ENCODE results near the gene CCDC191.
A peak's percentile ranks its signal among the peaks of the same experiment; 100 is the strongest.

Gene CCDC191

GRCh38 chr3:114056130-114057010 lies at the start of gene CCDC191, which contains the start of gene QTRT2:
CCDC191 (minus strand) TSS chr3:114056526; CDS start chr3:114056466, 60 bp downstream.
QTRT2 (plus strand) TSS chr3:114056737; CDS start chr3:114065258, 8,521 bp downstream.
- DNase-seq: peak; percentile 100

- no peak for DNase-seq
These were observed 48.1 kb upstream of the CCDC191 start for GRCh38 chr3:114104414-114104813.

DNA sequence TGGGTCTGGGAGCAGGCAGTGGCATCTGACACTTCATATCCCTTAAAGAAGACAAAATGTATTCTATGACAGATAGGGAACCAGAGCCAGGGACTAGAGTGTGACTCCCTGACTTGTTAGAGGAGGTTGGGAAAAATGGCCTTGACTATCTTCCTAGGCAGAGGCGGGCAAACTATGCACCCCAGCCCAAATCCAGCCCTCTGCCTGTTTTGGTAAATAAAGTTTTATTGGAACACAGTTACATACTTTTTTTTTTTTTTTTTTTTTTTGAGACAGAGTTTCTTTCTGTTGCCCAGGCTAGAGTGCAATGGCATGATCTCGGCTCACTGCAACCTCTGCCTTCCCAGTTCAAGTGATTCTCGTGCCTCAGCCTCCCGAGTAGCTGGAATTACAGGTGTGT lies 47.5 kb upstream of the CCDC191 start:
- no peak for DNase-seq

DNA sequence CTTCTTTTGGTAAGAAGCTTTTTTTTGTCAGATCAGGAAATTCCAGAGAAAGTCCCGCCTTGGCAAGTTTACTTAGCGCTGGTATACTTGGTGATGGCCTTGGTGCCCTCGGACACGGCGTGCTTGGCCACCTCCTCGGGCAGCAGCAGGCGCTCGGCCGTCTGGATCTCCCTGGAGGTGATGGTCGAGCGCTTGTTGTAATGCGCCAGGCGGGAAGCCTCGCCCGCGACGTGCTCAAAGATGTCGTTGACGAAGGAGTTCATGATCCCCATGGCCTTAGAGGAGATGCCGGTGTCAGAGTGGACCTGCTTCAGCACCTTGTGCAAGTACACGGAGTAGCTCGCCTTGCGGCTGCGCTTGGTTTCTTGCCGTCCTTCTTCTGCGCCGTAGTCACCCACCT lies 46.9 kb upstream of the CCDC191 start:
- DNase-seq: no peak

- no peak for DNase-seq
These were observed 44.8 kb upstream of the CCDC191 start for GRCh38 chr3:114101101-114101500.

DNA sequence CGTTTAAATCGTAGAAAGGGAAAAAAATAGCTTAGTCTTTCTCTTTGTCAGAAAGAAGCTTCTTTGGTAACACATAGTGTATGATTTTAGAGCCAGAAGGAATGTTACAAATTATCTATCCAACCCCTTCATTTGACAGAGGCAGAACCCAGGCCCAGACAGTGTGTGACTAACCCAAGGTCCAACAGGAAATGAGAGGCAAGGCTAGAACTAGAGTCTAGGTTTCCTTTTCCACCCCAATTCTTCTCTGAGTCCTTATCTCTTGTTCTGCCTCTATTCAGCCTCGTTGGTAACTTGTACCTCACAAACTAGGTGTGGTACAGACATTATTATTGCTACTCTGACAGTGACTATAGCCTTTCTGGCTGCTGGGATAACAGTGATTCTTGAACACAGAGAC lies 39.5 kb upstream of the CCDC191 start:
- DNase-seq: no peak

DNA sequence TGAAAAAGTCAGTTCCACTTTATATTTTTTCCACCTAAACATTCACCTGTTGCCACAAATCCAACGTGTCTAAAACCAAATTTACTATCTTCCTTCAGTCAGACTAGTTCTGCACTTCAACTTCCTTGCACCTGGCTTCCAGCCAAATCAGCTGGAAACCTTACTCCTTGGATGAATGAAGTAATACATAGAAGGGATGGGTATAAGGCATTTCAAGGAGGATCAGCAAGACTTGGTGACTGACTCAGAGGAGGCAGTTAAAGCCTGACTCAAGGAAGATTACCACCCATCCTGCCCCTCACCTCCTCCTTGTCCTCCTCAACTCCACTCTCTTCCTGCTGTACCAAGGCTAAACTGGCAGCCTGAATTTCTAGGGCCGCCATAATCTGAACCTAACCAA lies 37.3 kb upstream of the CCDC191 start:
- no peak for DNase-seq

DNA sequence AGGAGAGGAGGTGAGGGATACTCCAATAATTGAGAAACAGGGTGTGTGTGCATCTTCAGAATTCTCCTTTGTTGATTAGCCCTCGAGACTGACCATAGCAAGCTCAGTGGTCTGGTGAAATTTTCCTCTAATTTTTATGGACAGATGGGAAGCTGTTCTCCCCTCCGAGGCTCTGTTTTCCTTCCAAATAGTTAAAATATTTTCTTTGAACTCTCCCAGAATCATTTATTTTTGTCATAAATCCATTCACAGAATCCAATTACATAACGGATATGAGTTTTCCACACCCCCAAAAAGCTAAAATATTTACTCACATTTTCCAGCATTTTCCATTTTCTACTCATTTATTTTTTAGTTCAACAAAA lies 36.7 kb upstream of the CCDC191 start:
- DNase-seq: no peak

DNA sequence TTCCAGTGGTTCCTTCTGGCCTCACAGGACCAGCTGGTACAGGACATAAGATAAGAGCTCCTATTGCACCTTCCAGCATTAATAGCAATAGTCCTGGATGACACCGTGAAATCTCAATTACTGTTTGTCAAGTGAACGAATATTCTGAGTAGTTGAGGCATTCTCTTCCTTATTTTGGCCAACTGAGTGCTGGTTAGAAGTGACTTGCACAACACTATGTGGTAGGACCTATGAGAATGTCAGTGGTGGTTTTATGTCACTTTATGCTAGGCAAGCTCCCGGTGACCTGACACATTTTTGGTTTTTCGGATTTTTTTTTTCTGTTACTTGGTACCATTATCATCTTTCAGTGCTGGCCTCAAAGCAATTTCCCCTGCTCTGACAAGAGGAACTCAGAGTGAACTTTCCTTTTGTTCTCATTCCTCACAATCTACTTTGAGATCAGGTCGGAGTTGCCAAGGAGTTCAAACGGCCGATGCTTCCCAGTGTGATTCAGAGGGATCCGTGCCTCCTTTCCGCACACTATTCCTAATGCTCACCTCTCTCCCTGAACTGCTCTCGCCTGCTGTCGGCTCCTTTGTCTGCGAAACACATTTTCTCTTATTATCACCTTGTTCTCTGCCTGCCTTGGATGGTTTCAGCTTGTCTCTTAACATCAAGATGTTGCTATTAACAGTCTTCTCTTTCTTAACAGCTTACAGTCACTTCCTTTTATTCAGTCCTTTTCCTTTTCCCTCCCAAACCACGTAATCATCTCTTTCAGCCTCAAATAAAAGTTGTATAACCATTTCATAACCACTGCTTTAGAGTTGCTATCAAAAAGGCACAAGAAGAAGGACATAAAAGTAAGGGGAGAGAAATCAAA lies 36.1 kb upstream of the CCDC191 start:
- DNase-seq: no peak

GRCh38 chr3:114089675-114090074 lies 33.3 kb upstream of the CCDC191 start:
- DNase-seq: no peak

DNA sequence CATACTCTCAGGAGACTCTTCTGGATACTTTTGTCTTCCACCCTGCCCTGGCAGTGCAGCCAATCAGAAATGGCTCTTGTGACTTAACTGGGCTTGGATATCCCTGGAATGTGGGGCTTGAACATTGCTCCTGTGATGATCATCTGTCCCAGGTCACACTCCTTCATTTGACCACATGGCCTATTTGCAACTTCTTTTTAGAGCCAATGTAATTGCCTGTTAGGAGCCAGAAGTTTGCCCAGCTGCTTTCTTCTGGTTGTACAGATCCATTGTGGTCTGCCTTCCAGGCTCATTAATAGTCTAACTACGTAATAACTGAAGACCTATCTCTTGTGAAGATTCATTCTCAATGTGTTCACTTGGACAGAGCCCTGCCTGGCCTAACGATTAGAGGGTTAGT lies 30.0 kb upstream of the CCDC191 start:
- DNase-seq: no peak

GRCh38 chr3:114083112-114083511 lies 26.8 kb upstream of the CCDC191 start:
- DNase-seq: no peak

DNA sequence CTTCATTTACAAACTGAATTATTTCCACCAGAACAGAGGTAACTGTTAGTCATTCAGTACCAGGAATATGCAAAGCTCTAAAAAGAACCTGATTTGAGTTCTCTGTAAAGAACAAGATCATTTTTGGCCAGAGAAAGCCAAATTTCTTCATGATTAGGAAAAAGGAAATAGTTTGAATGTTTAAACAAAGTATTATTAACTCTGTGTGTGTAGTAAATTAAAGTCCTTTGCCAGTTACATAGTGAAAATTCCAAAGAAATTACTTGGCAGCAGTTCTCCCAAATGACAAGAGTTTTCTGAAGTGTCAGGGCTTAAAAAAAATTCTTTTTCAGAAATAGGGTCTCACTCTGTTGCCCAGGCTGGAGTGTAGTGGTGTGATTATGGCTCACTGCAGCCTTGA lies 24.7 kb upstream of the CCDC191 start:
- DNase-seq: no peak

GRCh38 chr3:114080201-114080600 lies 23.9 kb upstream of the CCDC191 start:
- DNase-seq: no peak

- no peak for DNase-seq
These were observed 23.4 kb upstream of the CCDC191 start for GRCh38 chr3:114079761-114080160.

GRCh38 chr3:114078126-114078525 lies 21.8 kb upstream of the CCDC191 start:
- DNase-seq: no peak

DNA sequence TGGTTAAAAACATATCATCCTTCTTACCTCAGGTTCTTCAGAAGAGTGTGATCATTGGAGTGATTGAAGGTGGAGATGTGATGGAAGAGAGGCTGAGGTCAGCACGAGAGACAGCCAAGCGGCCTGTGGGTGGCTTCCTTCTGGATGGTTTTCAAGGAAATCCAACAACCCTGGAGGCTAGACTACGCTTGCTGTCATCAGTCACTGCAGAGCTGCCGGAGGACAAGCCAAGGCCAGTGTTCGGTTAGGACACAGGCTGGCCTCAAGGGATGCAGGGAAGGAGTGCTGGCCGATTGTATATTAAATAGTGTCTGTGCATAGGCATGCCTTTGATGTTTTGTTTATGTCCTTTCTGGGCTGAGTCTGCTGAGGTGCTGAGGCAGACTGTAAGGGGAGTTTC lies 20.4 kb upstream of the CCDC191 start:
- no peak for DNase-seq

DNA sequence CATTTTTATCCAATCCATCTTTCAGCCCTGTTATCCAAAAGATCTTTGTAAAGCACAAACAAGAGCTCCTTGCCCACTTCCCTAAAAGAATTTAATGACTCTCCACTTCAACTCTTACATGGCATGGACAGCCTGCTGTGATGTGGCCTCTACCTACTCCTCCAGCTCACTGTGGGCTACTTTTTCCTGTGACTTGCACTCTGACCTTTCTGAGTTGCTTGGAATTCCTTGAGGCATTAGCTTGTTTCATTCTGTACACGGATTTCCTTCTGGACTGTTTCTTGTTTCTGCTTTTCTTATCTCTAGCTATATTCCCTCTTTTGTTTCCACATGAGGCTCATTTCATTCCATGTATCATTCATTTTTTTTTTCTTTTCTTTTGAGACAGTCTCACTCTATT lies 15.5 kb upstream of the CCDC191 start:
- no peak for DNase-seq

DNA sequence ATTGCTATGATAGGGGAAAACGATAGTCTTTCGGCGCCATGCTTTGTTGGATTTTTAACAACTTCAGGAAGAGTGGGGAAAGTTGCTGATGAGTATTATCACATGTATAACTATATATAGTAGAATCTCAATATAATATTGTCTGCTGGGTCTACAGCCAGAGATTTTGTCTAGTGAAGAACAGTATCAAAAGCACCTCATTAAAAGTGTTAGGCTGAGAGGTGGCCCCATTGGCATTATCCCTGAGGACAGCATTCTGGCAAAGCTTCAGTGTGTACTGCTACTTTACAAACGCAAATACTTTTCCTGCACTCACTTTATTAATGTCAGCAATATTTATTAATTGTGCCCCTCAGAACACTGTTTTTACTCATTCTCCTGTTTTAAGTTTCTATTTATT lies 12.0 kb upstream of the CCDC191 start:
- DNase-seq: no peak

- no peak for DNase-seq
These were observed 11.5 kb upstream of the CCDC191 start for GRCh38 chr3:114067804-114068203.

DNA sequence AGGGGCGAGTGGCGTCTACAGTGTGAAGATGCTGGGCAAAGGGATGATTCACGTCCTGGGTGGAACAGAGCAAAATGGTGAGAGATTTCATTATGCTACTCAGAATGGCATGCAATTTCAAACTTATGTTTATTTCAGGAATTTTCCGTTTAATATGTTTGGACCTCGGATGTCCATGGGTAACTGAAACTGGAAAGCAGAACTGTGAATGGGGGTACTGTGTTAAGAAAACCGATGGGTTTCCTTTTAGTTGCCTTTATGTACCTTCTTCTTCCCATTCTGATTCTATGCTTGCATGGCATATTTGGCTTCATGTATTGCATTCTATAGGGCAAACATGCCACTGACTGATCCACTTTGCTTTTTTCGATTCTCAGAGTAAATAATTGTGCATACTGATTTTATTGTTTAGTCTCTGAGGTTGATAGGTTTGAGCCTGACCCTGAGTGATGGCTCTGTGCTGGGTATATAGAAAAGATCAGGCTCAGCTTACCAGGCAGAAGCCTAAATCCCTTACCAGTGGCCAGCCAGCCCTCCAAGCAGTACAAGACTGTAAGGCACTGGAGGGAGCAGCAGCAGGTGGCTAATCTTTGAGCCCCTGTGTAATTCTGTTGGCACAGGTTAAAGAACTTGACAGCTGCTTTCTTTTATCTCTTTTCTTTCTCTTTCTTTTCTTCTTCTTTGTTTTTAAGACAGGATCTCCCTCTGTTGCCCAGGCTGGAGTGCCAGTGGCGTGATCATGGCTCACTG lies 4.8 kb upstream of the CCDC191 start:
- no peak for DNase-seq

- DNase-seq: no peak
These were observed 2.3 kb upstream of the CCDC191 start for GRCh38 chr3:114058646-114059045.

- no peak for DNase-seq
These were observed 653 bp upstream of the CCDC191 start for GRCh38 chr3:114057011-114057347.
